CD4-positive, alpha-beta T cell treated with Interleukin-6 for 4 hours (primary cell): Measurements from ENCODE around the gene ZNF763.
A peak's percentile ranks its signal among the peaks of the same experiment; 100 is the strongest.
"Not testable (repeated sequence)": the region's sequence is repeated elsewhere in the genome, so short reads cannot be mapped to it uniquely, and the experiment has no call there.

Experiments used
- DNase-seq: peaks from one replicate; pipeline ENCODE4 v3.0.0-alpha.2; 2020; ENCODE audit warnings: mixed read lengths

The ZNF763 gene

GRCh38 chr19:11964858-11965645 is at the start of gene ZNF763:
Gene ZNF763, plus strand, starts transcription at chr19:11965040. Its CDS starts 169 bp downstream, at chr19:11965209.
- peak; percentile 94 for DNase-seq

GRCh38 chr19:11921852-11922495 is 42.9 kb upstream of the ZNF763 start:
- no peak for DNase-seq

DNA sequence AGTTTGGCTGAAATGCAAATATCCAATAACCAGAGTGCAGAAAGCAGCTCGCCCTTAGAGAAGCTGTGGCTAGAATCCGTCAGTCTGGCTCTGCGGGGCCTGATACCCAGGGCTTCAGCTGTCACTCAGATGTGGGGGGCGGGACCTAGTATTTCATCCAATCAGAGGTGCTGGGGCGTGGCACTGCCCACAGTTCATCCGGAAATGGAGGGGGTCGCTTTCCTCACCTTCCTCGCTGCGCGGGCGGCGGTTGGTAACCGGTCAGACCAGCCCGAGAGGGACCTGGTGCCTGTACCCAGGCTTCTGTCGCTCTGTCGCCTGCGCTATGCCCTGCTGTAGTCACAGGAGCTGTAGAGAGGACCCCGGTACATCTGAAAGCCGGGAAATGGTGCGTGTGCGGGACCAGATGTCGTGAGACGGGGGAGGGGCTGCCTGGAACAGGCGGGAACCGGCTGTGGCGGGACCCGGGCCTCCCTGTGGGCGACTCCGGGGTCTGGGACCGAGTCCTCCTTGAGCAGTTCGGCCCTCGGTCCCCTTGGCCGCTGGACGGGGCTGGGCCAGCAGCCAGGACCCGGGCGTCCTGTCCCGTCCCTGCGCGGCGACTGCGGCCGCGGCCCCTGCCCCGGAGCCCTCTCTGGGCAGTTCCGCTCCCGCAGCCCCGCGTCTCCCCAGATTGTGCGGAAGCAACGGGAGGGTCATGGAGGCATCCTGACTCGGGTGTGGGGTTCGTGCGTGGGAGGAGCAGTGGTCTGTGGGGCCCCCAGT is 39.8 kb upstream of the ZNF763 start, which contains the start of gene ZNF700:
Gene ZNF700, plus strand, starts transcription at position 222 of the 765 bp plus-strand sequence. Its CDS starts 104 bp downstream, at position 326.
- peak; percentile 94 for DNase-seq

DNA sequence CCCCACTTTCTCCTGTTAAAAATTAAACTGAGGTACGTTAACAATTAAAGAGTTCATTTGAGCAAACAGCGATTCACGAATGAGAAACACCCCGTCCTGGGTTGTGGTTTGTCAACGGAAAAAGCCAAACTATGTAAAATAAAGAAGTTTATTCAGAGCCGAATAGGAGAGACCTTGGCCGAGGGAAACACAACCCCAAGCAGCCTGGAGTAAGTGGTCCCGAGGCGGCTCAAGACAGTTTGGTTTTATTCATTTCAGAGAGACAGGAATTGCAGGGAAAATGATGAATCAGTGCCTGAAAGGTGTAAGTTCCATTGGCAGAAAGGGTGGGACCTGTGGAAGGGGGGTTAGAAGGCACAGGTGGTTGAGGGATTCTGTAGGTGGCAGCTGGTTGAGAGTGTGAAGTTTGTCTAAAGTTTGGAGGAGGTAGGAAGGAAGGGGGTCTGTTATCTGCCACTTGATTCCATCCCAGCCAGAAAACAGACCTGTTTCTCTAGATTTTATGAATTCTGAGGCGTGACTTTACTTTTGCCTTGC is 39.1 kb upstream of the ZNF763 start:
- not testable (repeated sequence) for DNase-seq

DNA sequence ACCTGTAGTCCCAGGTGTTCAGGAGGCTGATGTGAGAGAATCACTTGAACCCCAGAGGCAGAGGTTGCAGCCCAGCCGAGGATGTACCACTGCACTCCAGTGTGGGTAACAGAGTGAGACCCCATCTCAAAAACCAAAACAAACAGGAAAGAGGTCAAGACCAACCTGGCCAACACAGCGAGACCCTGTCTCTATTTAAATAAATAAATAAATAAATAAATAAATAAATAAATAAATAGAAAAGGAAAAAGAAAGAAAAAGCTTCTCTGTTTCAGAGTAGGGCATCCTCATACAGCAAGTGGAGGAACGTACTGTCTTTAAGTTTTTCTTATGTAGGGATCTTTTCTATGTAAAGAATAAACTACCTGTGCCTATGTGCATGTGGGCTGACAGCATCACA is 37.6 kb upstream of the ZNF763 start:
- no peak for DNase-seq

DNA sequence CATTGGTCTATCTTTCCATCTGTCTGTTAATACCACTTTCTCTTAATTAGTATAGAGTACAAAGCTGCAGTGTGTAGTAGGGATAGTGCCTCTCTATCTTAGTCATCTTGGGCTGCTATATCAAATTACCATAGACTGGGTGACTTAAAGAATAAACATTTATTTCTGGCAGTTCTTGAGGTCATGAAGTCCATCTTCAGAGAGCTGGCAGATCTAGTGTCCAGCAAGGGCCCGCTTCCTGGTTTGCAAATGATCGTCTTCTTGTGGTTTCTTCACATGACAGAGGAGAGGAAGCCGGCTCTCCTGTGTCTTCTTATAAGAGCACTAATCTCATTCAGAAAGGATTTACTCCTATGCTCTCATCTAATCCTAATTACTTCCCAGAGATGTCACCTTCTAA is 33.8 kb upstream of the ZNF763 start:
- DNase-seq = no peak

DNA sequence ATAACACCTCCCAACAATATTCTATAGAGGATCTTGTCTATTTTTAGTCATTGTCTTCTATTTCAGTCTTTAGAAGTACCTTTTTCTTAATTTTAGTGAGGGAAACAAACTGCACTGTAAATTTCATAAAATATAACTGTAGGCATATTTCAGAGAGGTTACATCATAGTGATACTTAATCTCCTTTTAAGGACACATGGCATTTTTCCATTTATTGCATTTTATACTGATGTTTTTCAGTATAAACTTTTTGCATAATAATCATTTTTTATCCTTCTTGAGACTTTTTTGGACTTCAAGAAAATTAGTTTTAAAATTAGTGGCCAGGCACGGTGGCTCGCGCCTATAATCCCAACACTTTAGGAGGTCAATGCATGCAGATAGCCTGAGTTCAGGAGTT is 33.3 kb upstream of the ZNF763 start:
- no peak for DNase-seq

GRCh38 chr19:11935829-11936228 is 29.0 kb upstream of the ZNF763 start:
- DNase-seq = not testable (repeated sequence)

DNA sequence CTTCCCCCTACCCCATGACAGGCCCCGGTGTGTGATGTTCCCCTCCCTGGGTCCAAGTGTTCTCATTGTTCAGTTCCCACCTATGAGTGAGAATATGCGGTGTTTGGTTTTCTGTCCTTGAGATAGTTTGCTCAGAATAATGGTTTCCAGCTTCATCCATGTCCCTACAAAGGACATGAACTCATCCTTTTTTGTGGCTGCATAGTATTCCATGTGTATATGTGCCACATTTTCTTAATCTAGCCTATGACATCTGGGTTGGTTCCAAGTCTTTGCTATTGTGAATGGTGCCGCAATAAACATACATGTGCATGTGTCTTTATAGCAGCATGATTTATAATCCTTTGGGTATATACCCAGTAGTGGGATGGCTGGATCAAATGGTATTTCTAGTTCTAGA is 26.5 kb upstream of the ZNF763 start:
- DNase-seq = not testable (repeated sequence)

DNA sequence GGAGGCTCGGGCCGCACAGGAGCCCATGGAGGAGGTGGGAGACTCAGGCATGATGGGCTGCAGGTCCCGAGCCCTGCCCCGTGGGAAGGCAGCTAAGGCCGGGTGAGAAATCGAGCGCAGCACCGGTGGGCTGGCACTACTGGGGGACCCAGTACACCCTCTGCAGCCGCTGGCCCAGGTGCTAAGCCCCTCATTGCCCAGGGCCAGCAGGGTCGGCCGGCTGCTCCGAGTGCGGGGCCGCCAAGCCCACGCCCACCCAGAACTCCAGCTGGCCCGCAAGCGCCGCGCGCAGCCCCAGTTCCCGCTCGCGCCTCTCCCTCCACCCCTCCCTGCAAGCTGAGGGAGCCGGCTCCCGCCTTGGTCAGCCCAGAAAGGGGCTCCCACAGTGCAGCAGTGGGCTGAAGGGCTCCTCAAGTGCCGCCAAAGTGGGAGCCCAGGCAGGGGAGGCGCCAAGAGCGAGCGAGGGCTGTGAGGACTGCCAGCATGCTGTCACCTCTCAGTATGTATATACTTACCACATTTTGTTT is 23.4 kb upstream of the ZNF763 start:
- not testable (repeated sequence) for DNase-seq

GRCh38 chr19:11942008-11942842 is 22.6 kb upstream of the ZNF763 start:
- no peak for DNase-seq

GRCh38 chr19:11942843-11943108 is 22.1 kb upstream of the ZNF763 start:
- no peak for DNase-seq

DNA sequence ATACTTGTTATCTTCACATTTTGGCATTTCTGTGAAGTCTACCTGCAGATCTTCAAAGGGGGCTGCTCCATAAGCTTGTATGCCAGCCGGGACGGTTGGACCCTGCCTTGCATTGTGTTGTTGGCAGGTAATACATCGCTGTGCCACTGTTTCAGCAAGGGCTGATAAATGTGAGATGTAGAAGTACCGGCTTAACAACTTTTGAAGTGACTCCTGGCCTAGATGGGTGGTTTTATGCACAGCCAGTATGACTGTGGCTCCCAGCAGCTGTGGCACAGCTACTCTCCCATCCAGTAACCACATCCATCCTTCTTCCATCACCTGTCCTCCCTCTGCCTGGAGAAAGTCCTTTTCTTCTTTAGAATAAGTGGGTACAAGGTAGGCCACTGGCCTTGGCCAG is 20.2 kb upstream of the ZNF763 start:
- DNase-seq = no peak

- no peak for DNase-seq
Measured at GRCh38 chr19:11948646-11949045, 16.2 kb upstream of the ZNF763 start.

GRCh38 chr19:11949201-11949600 is 15.6 kb upstream of the ZNF763 start:
- no peak for DNase-seq

- DNase-seq = not testable (repeated sequence)
Measured at GRCh38 chr19:11949614-11950080, 15.2 kb upstream of the ZNF763 start.

- no peak for DNase-seq
Measured at GRCh38 chr19:11950312-11950711, 14.5 kb upstream of the ZNF763 start.

- peak; percentile 85 for DNase-seq
Measured at GRCh38 chr19:11963566-11964355, 1.1 kb upstream of the ZNF763 start.

DNA sequence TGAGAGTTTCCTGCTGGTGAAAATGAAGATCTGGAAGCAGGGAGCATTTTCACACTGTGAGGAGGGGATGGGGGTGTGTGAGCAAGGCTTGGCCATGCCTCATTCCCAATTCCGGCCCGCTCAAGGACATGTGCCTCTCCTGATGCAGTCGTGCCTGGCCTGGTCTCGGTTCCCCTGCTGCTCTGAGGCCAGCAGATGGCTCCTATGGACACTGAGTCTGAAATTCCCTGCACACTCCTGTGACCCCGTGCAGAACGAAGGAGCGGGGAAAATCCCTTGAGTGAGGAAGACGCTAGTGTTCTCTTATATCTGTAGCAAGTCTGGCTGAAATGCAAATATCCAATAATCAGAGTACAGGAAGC is 363 bp upstream of the ZNF763 start:
- DNase-seq = no peak

DNA sequence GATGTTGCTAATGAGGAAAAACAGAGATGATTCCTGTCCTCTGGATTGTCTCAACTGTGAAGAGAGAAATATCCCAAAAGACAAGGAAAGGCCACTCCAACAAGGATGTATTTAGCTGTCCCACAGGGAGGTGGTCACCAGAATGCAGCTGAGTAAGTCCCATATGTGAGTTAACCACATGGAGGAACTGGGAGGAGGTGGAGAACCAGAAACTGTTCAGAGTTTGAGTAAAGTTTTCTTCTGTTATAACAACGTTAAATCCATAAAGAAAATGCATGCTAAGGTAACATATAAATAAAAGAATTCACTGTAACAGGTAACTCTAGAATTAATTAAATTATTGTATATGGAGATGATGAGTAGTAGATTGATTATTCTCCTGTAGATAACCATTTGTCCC is 5.3 kb downstream of the ZNF763 start:
- DNase-seq = no peak

DNA sequence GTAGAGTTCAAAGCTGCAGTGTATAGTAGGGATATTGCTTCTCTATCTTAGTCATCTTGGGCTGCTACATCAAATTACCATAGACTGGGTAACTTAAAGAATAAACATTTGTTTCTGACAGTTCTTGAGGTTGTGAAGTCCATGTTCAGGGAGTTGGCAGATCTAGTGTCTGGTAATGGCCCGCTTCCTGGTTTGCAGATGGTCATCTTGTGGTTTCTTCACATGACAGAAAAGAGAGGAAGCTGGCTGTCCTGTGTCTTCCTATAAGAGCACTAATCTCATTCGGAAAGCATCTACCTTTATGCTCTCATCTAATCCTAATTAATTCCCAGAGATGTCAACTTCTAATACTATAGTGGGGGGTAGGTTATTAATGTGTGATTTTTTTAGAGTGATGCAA is 6.2 kb downstream of the ZNF763 start:
- DNase-seq = no peak
